ACC112 (cell line): Measurements from ENCODE around the gene ERMARD.

Experiments used
- H2AFZ ChIP-seq: fragments of 200-600 bp; sonication (generic); one replicate; pipeline ENCODE4 v1.6.0; 2017; ENCODE audit warnings: antibody characterized with exemption, low read length; ENCODE audit not compliant: unreplicated experiment
- H3K27ac ChIP-seq: fragments of 200-600 bp; sonication (generic); 2 replicates; pipeline ENCODE4 v1.5.1; 2014; ENCODE audit warnings: low read depth, mild to moderate bottlenecking, antibody characterized with exemption, low read length, moderate library complexity
- H3K27me3 ChIP-seq: fragments of 200-600 bp; sonication (generic); 2 replicates; pipeline ENCODE4 v1.6.1; 2014; ENCODE audit warnings: mild to moderate bottlenecking, antibody characterized with exemption, low read length, moderate library complexity, mixed read lengths; ENCODE audit not compliant: insufficient read depth
- H3K36me3 ChIP-seq: fragments of 200-600 bp; sonication (generic); 2 replicates; pipeline ENCODE4 v1.6.1; 2016; ENCODE audit warnings: mild to moderate bottlenecking, antibody characterized with exemption, low read length, moderate library complexity, mixed read lengths; ENCODE audit not compliant: insufficient read depth
- H3K4me1 ChIP-seq: fragments of 200-600 bp; sonication (generic); one replicate; pipeline ENCODE4 v1.6.1; 2016; ENCODE audit warnings: low read length, mixed read lengths; ENCODE audit not compliant: insufficient read depth, unreplicated experiment, control insufficient read depth
- H3K4me3 ChIP-seq: fragments of 200-600 bp; sonication (generic); 2 replicates; pipeline ENCODE4 v1.5.1; 2014; ENCODE audit warnings: mild to moderate bottlenecking, low read depth, low read length
- H3K79me2 ChIP-seq: fragments of 200-600 bp; sonication (generic); one replicate; pipeline ENCODE4 v1.6.0; 2016; ENCODE audit warnings: low read length; ENCODE audit not compliant: control insufficient read depth, unreplicated experiment, insufficient read depth

ERMARD gene

GRCh38 chr6:169722362-169723199 lies 28.8 kb upstream of the ERMARD start:
- H3K27me3 ChIP-seq = no peaks in the 10 kb centered on the region
- H3K79me2 ChIP-seq = peaks cover 24% of the 10 kb centered on the region
- peak overlapping the region; percentile 46; the same call in 1 of the 2 replicates for H3K27ac ChIP-seq
- peak overlapping the region; percentile 88 for H2AFZ ChIP-seq
- no peaks in the 10 kb centered on the region for H3K36me3 ChIP-seq
- peaks cover 11% of the 10 kb centered on the region for H3K4me1 ChIP-seq
- peak overlapping the region; percentile 90 for H3K4me3 ChIP-seq

- H3K27me3 ChIP-seq = no peaks in the 10 kb centered on the region
- H3K79me2 ChIP-seq = peaks cover 24% of the 10 kb centered on the region
- no peaks in the 10 kb centered on the region for H3K36me3 ChIP-seq
- peak overlapping the region; percentile 90 for H3K4me3 ChIP-seq
- H3K27ac ChIP-seq = peak overlapping the region; percentile 46; the same call in 1 of the 2 replicates
- H2AFZ ChIP-seq = peak overlapping the region; percentile 88
- peaks cover 11% of the 10 kb centered on the region for H3K4me1 ChIP-seq
Measured at GRCh38 chr6:169723200-169723909, 28.1 kb upstream of the ERMARD start.

- Histone ChIP-seq H3K4me1 (peaks cover 11% of the 10 kb centered on the region), H2AFZ (no peak overlapping the region)
Measured at GRCh38 chr6:169723991-169724493, 27.4 kb upstream of the ERMARD start.

GRCh38 chr6:169724494-169725124 lies 26.8 kb upstream of the ERMARD start, which contains the start of gene PHF10:
TSS of gene PHF10 (minus strand) at chr6:169724500. CDS start at chr6:169723931, 569 bp downstream.
- H3K79me2 ChIP-seq = peaks cover 19% of the 10 kb centered on the region

More at GRCh38 chr6:169723991-169724493, 27.4 kb upstream of the ERMARD start:
- no peaks in the 10 kb centered on the region for H3K36me3 ChIP-seq
- H3K79me2 ChIP-seq = peaks cover 23% of the 10 kb centered on the region
- no peak overlapping the region for H3K27ac ChIP-seq
- H3K27me3 ChIP-seq = no peaks in the 10 kb centered on the region
- peak overlapping the region; percentile 62; the same call in 1 of the 2 replicates for H3K4me3 ChIP-seq

GRCh38 chr6:169725125-169726048 lies 26.0 kb upstream of the ERMARD start:
- Histone ChIP-seq H3K36me3 (no peaks in the 10 kb centered on the region), H3K27me3 (no peaks in the 10 kb centered on the region), H3K4me3 (peak overlapping the region; percentile 78), H2AFZ (peak overlapping the region; percentile 26), H3K27ac (peak overlapping the region; percentile 21; the same call in 1 of the 2 replicates), H3K79me2 (peaks cover 19% of the 10 kb centered on the region), H3K4me1 (peaks cover 11% of the 10 kb centered on the region)

More at GRCh38 chr6:169724494-169725124, 26.8 kb upstream of the ERMARD start, which contains the start of gene PHF10:
- Histone ChIP-seq H2AFZ (peak within 1 kb of the TSS; percentile 88), H3K27me3 (no peaks in the 10 kb centered on the region), H3K4me3 (peak within 1 kb of the TSS; percentile 90), H3K4me1 (peaks cover 11% of the 10 kb centered on the region), H3K36me3 (no peaks in the 10 kb centered on the region), H3K27ac (peak within 1 kb of the TSS; percentile 46; the same call in 1 of the 2 replicates)

GRCh38 chr6:169726049-169726400 lies 25.4 kb upstream of the ERMARD start:
- Histone ChIP-seq H3K4me3 (no peak overlapping the region), H2AFZ (no peak overlapping the region), H3K27me3 (no peaks in the 10 kb centered on the region), H3K36me3 (no peaks in the 10 kb centered on the region), H3K27ac (no peak overlapping the region), H3K4me1 (peaks cover 11% of the 10 kb centered on the region), H3K79me2 (peaks cover 16% of the 10 kb centered on the region)

GRCh38 chr6:169726963-169727362 lies 24.5 kb upstream of the ERMARD start:
- peaks cover 8% of the 10 kb centered on the region for H3K4me1 ChIP-seq
- no peaks in the 10 kb centered on the region for H3K27me3 ChIP-seq
- H3K27ac ChIP-seq = no peak overlapping the region
- peaks cover 7% of the 10 kb centered on the region for H3K79me2 ChIP-seq
- no peaks in the 10 kb centered on the region for H3K36me3 ChIP-seq
- no peak overlapping the region for H2AFZ ChIP-seq
- H3K4me3 ChIP-seq = no peak overlapping the region

GRCh38 chr6:169729961-169730360 lies 21.5 kb upstream of the ERMARD start:
- Histone ChIP-seq H3K79me2 (no peaks in the 10 kb centered on the region), H3K27me3 (peaks cover 4% of the 10 kb centered on the region; the same call in 1 of the 2 replicates), H3K4me3 (no peak overlapping the region), H3K36me3 (no peaks in the 10 kb centered on the region), H3K27ac (no peak overlapping the region), H2AFZ (no peak overlapping the region), H3K4me1 (no peaks in the 10 kb centered on the region)

- Histone ChIP-seq H2AFZ (no peak overlapping the region), H3K4me3 (no peak overlapping the region), H3K36me3 (no peaks in the 10 kb centered on the region), H3K27ac (no peak overlapping the region), H3K27me3 (peaks cover 35% of the 10 kb centered on the region), H3K79me2 (no peaks in the 10 kb centered on the region), H3K4me1 (no peaks in the 10 kb centered on the region)
Measured at GRCh38 chr6:169738204-169738975, 13.0 kb upstream of the ERMARD start.
